Measurements from ENCODE around the gene RAPH1.
A peak's percentile ranks its signal among the peaks of the same experiment; 100 is the strongest.

RAPH1 gene

GRCh38 chr2:203583084-203583695 lies 48.1 kb upstream of the RAPH1 start:
- no peak overlapping the region for H2AK5ac ChIP-seq (ENCODE audit: low read length, severe bottlenecking)
- no peak overlapping the region for H3K9ac ChIP-seq (ENCODE audit: low read length)
- H3K23ac ChIP-seq (ENCODE audit: low read length in 2 of 2), result no peak overlapping the region
- no peaks in the 10 kb centered on the region for H3K36me3 ChIP-seq (ENCODE audit: control insufficient read depth in 1 of 2, insufficient read depth in 2 of 2, low read depth in 1 of 2, low read length in 2 of 2)
- no peaks in the 10 kb centered on the region for H3K9me3 ChIP-seq (ENCODE audit: control insufficient read depth, low read length)
- H3K4me2 ChIP-seq (ENCODE audit: low read length, poor library complexity, severe bottlenecking), result no peak overlapping the region
- H3K4ac ChIP-seq (ENCODE audit: low read depth in 1 of 2, low read length in 2 of 2), result no peak overlapping the region
- H3K27ac ChIP-seq (ENCODE audit: low read length, poor library complexity, severe bottlenecking), result no peak overlapping the region
- no peak overlapping the region for H4K91ac ChIP-seq (ENCODE audit: low read length)
- no peak overlapping the region for H2BK12ac ChIP-seq (ENCODE audit: low read length in 2 of 2)
- no peak overlapping the region for H3K14ac ChIP-seq (ENCODE audit: low read length in 2 of 2)
- H2BK120ac ChIP-seq (ENCODE audit: low read depth, low read length), result no peak overlapping the region
- no peaks in the 10 kb centered on the region for H3K79me1 ChIP-seq (replicated peaks; ENCODE audit: low read length, poor library complexity, severe bottlenecking)
- 100% methylated on average over 2 of the region's 3 CpGs for WGBS
- H2BK5ac ChIP-seq (ENCODE audit: low read depth, low read length, poor library complexity, severe bottlenecking), result no peak overlapping the region
- no peak overlapping the region for H2BK15ac ChIP-seq (ENCODE audit: low read depth, poor library complexity, severe bottlenecking)
- H4K8ac ChIP-seq (ENCODE audit: low read length), result no peak overlapping the region
- no peak for DNase-seq
- no peak overlapping the region for H3K18ac ChIP-seq (ENCODE audit: low read depth in 1 of 2, low read length in 2 of 2)
- H3K4me3 ChIP-seq (ENCODE audit: insufficient read depth in 1 of 2, low read depth in 1 of 2, low read length in 2 of 2), result no peak overlapping the region
- H2AFZ ChIP-seq (ENCODE audit: low read depth, low read length), result no peak overlapping the region
- H3K4me1 ChIP-seq (ENCODE audit: control insufficient read depth, insufficient read depth, low read depth, low read length), result peaks cover 1% of the 10 kb centered on the region
- no peaks in the 10 kb centered on the region for H3K27me3 ChIP-seq (ENCODE audit: control insufficient read depth in 1 of 2, insufficient read depth in 1 of 2, low read length in 2 of 2)

- no peak overlapping the region for H4K8ac ChIP-seq (ENCODE audit: low read length)
- H3K23ac ChIP-seq (ENCODE audit: low read length in 2 of 2), result no peak overlapping the region
- no peak overlapping the region for H3K4me3 ChIP-seq (ENCODE audit: insufficient read depth in 1 of 2, low read depth in 1 of 2, low read length in 2 of 2)
- H3K4ac ChIP-seq (ENCODE audit: low read depth in 1 of 2, low read length in 2 of 2), result no peak overlapping the region
- no peak overlapping the region for H3K14ac ChIP-seq (ENCODE audit: low read length in 2 of 2)
- H3K18ac ChIP-seq (ENCODE audit: low read depth in 1 of 2, low read length in 2 of 2), result no peak overlapping the region
- no peak overlapping the region for H3K4me2 ChIP-seq (ENCODE audit: low read length, poor library complexity, severe bottlenecking)
- no peak overlapping the region for H2BK15ac ChIP-seq (ENCODE audit: low read depth, poor library complexity, severe bottlenecking)
- H2BK12ac ChIP-seq (ENCODE audit: low read length in 2 of 2), result no peak overlapping the region
- H3K36me3 ChIP-seq (ENCODE audit: control insufficient read depth in 1 of 2, insufficient read depth in 2 of 2, low read depth in 1 of 2, low read length in 2 of 2), result no peaks in the 10 kb centered on the region
- H3K27ac ChIP-seq (ENCODE audit: low read length, poor library complexity, severe bottlenecking), result no peak overlapping the region
- H2AFZ ChIP-seq (ENCODE audit: low read depth, low read length), result no peak overlapping the region
- no peak overlapping the region for H2AK5ac ChIP-seq (ENCODE audit: low read length, severe bottlenecking)
- no peak overlapping the region for H2BK120ac ChIP-seq (ENCODE audit: low read depth, low read length)
- no peaks in the 10 kb centered on the region for H3K27me3 ChIP-seq (ENCODE audit: control insufficient read depth in 1 of 2, insufficient read depth in 1 of 2, low read length in 2 of 2)
- no peaks in the 10 kb centered on the region for H3K9me3 ChIP-seq (ENCODE audit: control insufficient read depth, low read length)
- H2BK5ac ChIP-seq (ENCODE audit: low read depth, low read length, poor library complexity, severe bottlenecking), result no peak overlapping the region
- H3K9ac ChIP-seq (ENCODE audit: low read length), result no peak overlapping the region
- DNase-seq, result peak; percentile 49
- peaks cover 1% of the 10 kb centered on the region for H3K4me1 ChIP-seq (ENCODE audit: control insufficient read depth, insufficient read depth, low read depth, low read length)
- 75% methylated on average over 3 of the region's 3 CpGs for WGBS
- no peaks in the 10 kb centered on the region for H3K79me1 ChIP-seq (replicated peaks; ENCODE audit: low read length, poor library complexity, severe bottlenecking)
- H4K91ac ChIP-seq (ENCODE audit: low read length), result no peak overlapping the region
Observed at GRCh38 chr2:203582468-203582867, 47.4 kb upstream of the RAPH1 start.

GRCh38 chr2:203580844-203581243 lies 45.7 kb upstream of the RAPH1 start:
- 74% methylated on average over 5 of the region's 5 CpGs for whole genome bisulfite sequencing
- Histone ChIP-seq H3K36me3 (ENCODE audit: control insufficient read depth in 1 of 2, insufficient read depth in 2 of 2, low read depth in 1 of 2, low read length in 2 of 2) (no peaks in the 10 kb centered on the region), H3K23ac (ENCODE audit: low read length in 2 of 2) (no peak overlapping the region), H3K18ac (ENCODE audit: low read depth in 1 of 2, low read length in 2 of 2) (no peak overlapping the region), H3K27me3 (ENCODE audit: control insufficient read depth in 1 of 2, insufficient read depth in 1 of 2, low read length in 2 of 2) (no peaks in the 10 kb centered on the region), H2AFZ (ENCODE audit: low read depth, low read length) (no peak overlapping the region), H2BK120ac (ENCODE audit: low read depth, low read length) (no peak overlapping the region), H3K14ac (ENCODE audit: low read length in 2 of 2) (no peak overlapping the region), H3K4ac (ENCODE audit: low read depth in 1 of 2, low read length in 2 of 2) (peak overlapping the region in 1 of 2 experiments; percentile 56), H3K9ac (ENCODE audit: low read length) (no peak overlapping the region), H4K8ac (ENCODE audit: low read length) (no peak overlapping the region), H3K4me2 (ENCODE audit: low read length, poor library complexity, severe bottlenecking) (no peak overlapping the region), H4K91ac (ENCODE audit: low read length) (peak overlapping the region; percentile 84), H3K4me3 (ENCODE audit: insufficient read depth in 1 of 2, low read depth in 1 of 2, low read length in 2 of 2) (no peak overlapping the region), H2BK12ac (ENCODE audit: low read length in 2 of 2) (peak overlapping the region; percentile 20 to 59), H3K79me1 (replicated peaks; ENCODE audit: low read length, poor library complexity, severe bottlenecking) (no peaks in the 10 kb centered on the region), H3K27ac (ENCODE audit: low read length, poor library complexity, severe bottlenecking) (no peak overlapping the region), H3K4me1 (ENCODE audit: control insufficient read depth, insufficient read depth, low read depth, low read length) (peaks cover 1% of the 10 kb centered on the region), H2BK5ac (ENCODE audit: low read depth, low read length, poor library complexity, severe bottlenecking) (no peak overlapping the region), H3K9me3 (ENCODE audit: control insufficient read depth, low read length) (no peaks in the 10 kb centered on the region), H2BK15ac (ENCODE audit: low read depth, poor library complexity, severe bottlenecking) (no peak overlapping the region), H2AK5ac (ENCODE audit: low read length, severe bottlenecking) (no peak overlapping the region)
- DNase-seq, result no peak

GRCh38 chr2:203579730-203580129 lies 44.6 kb upstream of the RAPH1 start:
- Histone ChIP-seq H3K27me3 (ENCODE audit: control insufficient read depth in 1 of 2, insufficient read depth in 1 of 2, low read length in 2 of 2) (no peaks in the 10 kb centered on the region), H2BK5ac (ENCODE audit: low read depth, low read length, poor library complexity, severe bottlenecking) (no peak overlapping the region), H2AK5ac (ENCODE audit: low read length, severe bottlenecking) (no peak overlapping the region), H2AFZ (ENCODE audit: low read depth, low read length) (no peak overlapping the region), H3K9ac (ENCODE audit: low read length) (peak overlapping the region; percentile 47), H3K23ac (ENCODE audit: low read length in 2 of 2) (no peak overlapping the region), H3K79me1 (replicated peaks; ENCODE audit: low read length, poor library complexity, severe bottlenecking) (no peaks in the 10 kb centered on the region), H3K14ac (ENCODE audit: low read length in 2 of 2) (no peak overlapping the region), H3K27ac (ENCODE audit: low read length, poor library complexity, severe bottlenecking) (no peak overlapping the region), H3K4me2 (ENCODE audit: low read length, poor library complexity, severe bottlenecking) (no peak overlapping the region), H3K4me1 (ENCODE audit: control insufficient read depth, insufficient read depth, low read depth, low read length) (peaks cover 1% of the 10 kb centered on the region), H2BK120ac (ENCODE audit: low read depth, low read length) (no peak overlapping the region), H4K8ac (ENCODE audit: low read length) (no peak overlapping the region), H2BK15ac (ENCODE audit: low read depth, poor library complexity, severe bottlenecking) (no peak overlapping the region), H3K9me3 (ENCODE audit: control insufficient read depth, low read length) (no peaks in the 10 kb centered on the region), H3K18ac (ENCODE audit: low read depth in 1 of 2, low read length in 2 of 2) (peak overlapping the region; percentile 3 to 28), H3K4me3 (ENCODE audit: insufficient read depth in 1 of 2, low read depth in 1 of 2, low read length in 2 of 2) (no peak overlapping the region), H2BK12ac (ENCODE audit: low read length in 2 of 2) (peak overlapping the region in 1 of 2 experiments; percentile 90), H3K36me3 (ENCODE audit: control insufficient read depth in 1 of 2, insufficient read depth in 2 of 2, low read depth in 1 of 2, low read length in 2 of 2) (no peaks in the 10 kb centered on the region), H3K4ac (ENCODE audit: low read depth in 1 of 2, low read length in 2 of 2) (peak overlapping the region; percentile 20 to 63), H4K91ac (ENCODE audit: low read length) (no peak overlapping the region)
- WGBS, result 86% methylated on average over 2 of the region's 2 CpGs
- no peak for DNase-seq
